Measurements from ENCODE around the gene LAMA5. TPM values are rescaled to one million over a fixed set of nuclear protein-coding genes. Genes with fewer than 3 reads are reported as not detected.

Gene LAMA5
- polyA plus RNA-seq, 2 of the 4 experiments (the other 2 are of a cell fraction): 20.4 to 196 TPM

- ATAC-seq (peak; percentile 18 to 40; a peak in 5 of 6 replicates), DNase-seq (ENCODE audit: low read depth in 1 of 2, low spot score in 1 of 2) (peak in 1 of 2 experiments; percentile 89), FAIRE-seq (no peak)
- H3K4me3 ChIP-seq: peak overlapping the region; percentile 100
- no peaks in the 10 kb centered on the region for H3K9me3 ChIP-seq
- ChIA-PET CTCF (interaction anchor here (0.8 to 12.6 kb wide), 18 partner anchors 10 to 131 kb away, joined by 3 to 290 read pairs (median 5); partner anchors contain the start of genes ADRM1 and OSBPL2), POLR2A (interaction anchor here (0.6 to 5.0 kb wide), 10 partner anchors 9 to 66 kb away, joined by 3 to 61 read pairs (median 4); partner anchors contain the start of genes ADRM1 and RPS21)
- WGBS (ENCODE audit: missing lambda C conversion rate): 3% methylated on average over 8 of the region's 15 CpGs
- peak overlapping the region; percentile 97 to 99 for H3K27ac ChIP-seq
- TF ChIP-seq JUN (IDR thresholded peaks at IDR 0.05) (peak in 1 of 2 experiments; percentile 54; a peak in 1 of 5 replicates), REST (IDR thresholded peaks at IDR 0.05) (no peak), BHLHE40 (IDR thresholded peaks at IDR 0.05; ENCODE audit: low read depth, low read length) (no peak), ELK1 (IDR thresholded peaks at IDR 0.05; ENCODE audit: low read depth, low read length) (no peak), HDAC2 (IDR thresholded peaks at IDR 0.05) (no peak), GATA3 (IDR thresholded peaks at IDR 0.05; ENCODE audit: borderline replicate concordance) (no peak), HEYL (CRISPR knock-in tag; IDR thresholded peaks at IDR 0.05) (no peak), NFE2L2 (conservative IDR thresholded peaks at IDR 0.05; ENCODE audit: low read length) (no peak), HES2 (IDR thresholded peaks at IDR 0.05) (no peak), POLR2A (IDR thresholded peaks at IDR 0.05; ENCODE audit: low read length) (peak; percentile 24), PHF8 (IDR thresholded peaks at IDR 0.05; ENCODE audit: borderline replicate concordance, low read depth) (no peak), SMC3 (IDR thresholded peaks at IDR 0.05) (no peak), JUNB (IDR thresholded peaks at IDR 0.05) (no peak), HOXB5 (CRISPR knock-in tag; IDR thresholded peaks at IDR 0.05) (no peak), CTCF (IDR thresholded peaks at IDR 0.05) (no peak)
- peak overlapping the region; percentile 91 for H3K4me2 ChIP-seq
- peaks cover 52% of the 10 kb centered on the region for H3K4me1 ChIP-seq
Measured at GRCh38 chr20:62368392-62368975, 1.4 kb upstream of the LAMA5 start.

GRCh38 chr20:62367633-62368391 lies 700 bp upstream of the LAMA5 start:
- peak; percentile 7 to 9; a peak in 2 of 6 replicates for ATAC-seq
- CTCF ChIA-PET: interaction anchor here (0.8 to 12.6 kb wide), 14 partner anchors 10 to 929 kb away, joined by 3 to 290 read pairs (median 6); partner anchors contain the start of genes ADRM1 and OSBPL2
- TF ChIP-seq FOSL2 (IDR thresholded peaks at IDR 0.05) (no peak), FOSL2 (CRISPR knock-in tag; IDR thresholded peaks at IDR 0.05) (no peak), HDAC2 (IDR thresholded peaks at IDR 0.05) (no peak), NPAS2 (CRISPR knock-in tag; IDR thresholded peaks at IDR 0.05; ENCODE audit: borderline replicate concordance) (no peak), ESRRA (IDR thresholded peaks at IDR 0.05; ENCODE audit: borderline replicate concordance, low read length) (no peak), FOSB (CRISPR knock-in tag; IDR thresholded peaks at IDR 0.05) (no peak), HOXB13 (CRISPR knock-in tag; IDR thresholded peaks at IDR 0.05; ENCODE audit: low read depth) (0 out of 2 replicates have a peak, but pooled peaks have one; percentile 60), CEBPB (IDR thresholded peaks at IDR 0.05) (no peak), RCOR1 (IDR thresholded peaks at IDR 0.05; ENCODE audit: low read depth, low read length) (no peak), MAFK (IDR thresholded peaks at IDR 0.05; ENCODE audit: partially characterized antibody) (no peak), GATA3 (IDR thresholded peaks at IDR 0.05; ENCODE audit: borderline replicate concordance) (no peak), POLR2AphosphoS2 (conservative IDR thresholded peaks at IDR 0.05; ENCODE audit: low read length) (no peak)
- TF ChIP-seq, protein P1, sequence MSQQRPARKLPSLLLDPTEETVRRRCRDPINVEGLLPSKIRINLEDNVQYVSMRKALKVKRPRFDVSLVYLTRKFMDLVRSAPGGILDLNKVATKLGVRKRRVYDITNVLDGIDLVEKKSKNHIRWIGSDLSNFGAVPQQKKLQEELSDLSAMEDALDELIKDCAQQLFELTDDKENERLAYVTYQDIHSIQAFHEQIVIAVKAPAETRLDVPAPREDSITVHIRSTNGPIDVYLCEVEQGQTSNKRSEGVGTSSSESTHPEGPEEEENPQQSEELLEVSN (IDR thresholded peaks at IDR 0.05; ENCODE audit: borderline replicate concordance, low read depth): peak; percentile 81

More at GRCh38 chr20:62367633-62368391, 700 bp upstream of the LAMA5 start:
- Histone ChIP-seq H3K9me3 (no peaks in the 10 kb centered on the region), H3K4me1 (peaks cover 59% of the 10 kb centered on the region), H3K27ac (peak overlapping the region; percentile 97 to 99), H3K4me3 (peak overlapping the region; percentile 100), H3K4me2 (peak overlapping the region; percentile 91)
- 2% methylated on average over 12 of the region's 37 CpGs for WGBS (ENCODE audit: missing lambda C conversion rate)
- DNase-seq (ENCODE audit: low read depth in 1 of 2, low spot score in 1 of 2) (peak in 1 of 2 experiments; percentile 71), FAIRE-seq (no peak)
- POLR2A ChIA-PET: interaction anchor here (0.5 to 5.0 kb wide), 11 partner anchors 9 to 65 kb away, joined by 3 to 61 read pairs (median 4); partner anchors contain the start of genes ADRM1 and RPS21

Data from A549 (cell line).